ENCODE measurements around the gene NDUFS2. TPM values are rescaled to one million over a fixed set of nuclear protein-coding genes. Genes with fewer than 3 reads are reported as not detected.
A peak's percentile ranks its signal among the peaks of the same experiment; 100 is the strongest.

NDUFS2 gene
- total and polyA plus RNA-seq, 10 of the 15 experiments (the other 5 are each of a cell fraction or from before 2014, with no cell fraction given) = 66.5 to 215 (median 148) TPM

DNA sequence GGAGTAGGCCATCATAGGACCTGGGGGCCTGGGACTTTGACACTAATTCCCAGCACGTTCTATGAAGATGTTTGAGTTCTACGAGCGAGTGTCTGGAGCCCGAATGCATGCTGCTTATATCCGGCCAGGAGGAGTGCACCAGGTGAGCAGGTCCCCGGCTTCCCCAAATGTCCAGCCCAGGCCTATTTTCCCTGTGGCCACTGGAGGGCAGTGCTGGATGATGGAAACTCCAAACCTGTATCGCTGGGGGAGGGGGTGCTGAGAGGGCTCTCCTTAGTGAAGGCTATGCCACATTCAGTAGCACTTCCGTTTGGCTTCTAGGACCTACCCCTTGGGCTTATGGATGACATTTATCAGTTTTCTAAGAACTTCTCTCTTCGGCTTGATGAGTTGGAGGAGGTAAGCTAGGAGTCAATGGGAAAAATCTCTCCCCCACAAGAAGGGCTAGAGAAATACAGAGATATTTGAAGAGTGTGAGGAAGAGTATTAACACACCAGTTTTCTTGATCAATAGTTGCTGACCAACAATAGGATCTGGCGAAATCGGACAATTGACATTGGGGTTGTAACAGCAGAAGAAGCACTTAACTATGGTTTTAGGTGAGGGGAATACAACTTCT is 7.7 kb downstream of the NDUFS2 start (continued):
- TF ChIP-seq, protein P1, sequence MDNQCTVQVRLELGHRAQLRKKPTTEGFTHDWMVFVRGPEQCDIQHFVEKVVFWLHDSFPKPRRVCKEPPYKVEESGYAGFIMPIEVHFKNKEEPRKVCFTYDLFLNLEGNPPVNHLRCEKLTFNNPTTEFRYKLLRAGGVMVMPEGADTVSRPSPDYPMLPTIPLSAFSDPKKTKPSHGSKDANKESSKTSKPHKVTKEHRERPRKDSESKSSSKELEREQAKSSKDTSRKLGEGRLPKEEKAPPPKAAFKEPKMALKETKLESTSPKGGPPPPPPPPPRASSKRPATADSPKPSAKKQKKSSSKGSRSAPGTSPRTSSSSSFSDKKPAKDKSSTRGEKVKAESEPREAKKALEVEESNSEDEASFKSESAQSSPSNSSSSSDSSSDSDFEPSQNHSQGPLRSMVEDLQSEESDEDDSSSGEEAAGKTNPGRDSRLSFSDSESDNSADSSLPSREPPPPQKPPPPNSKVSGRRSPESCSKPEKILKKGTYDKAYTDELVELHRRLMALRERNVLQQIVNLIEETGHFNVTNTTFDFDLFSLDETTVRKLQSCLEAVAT (IDR thresholded peaks at IDR 0.05) = 0 out of 2 replicates have a peak, but pooled peaks have one; percentile 20
- TF ChIP-seq SP1 (IDR thresholded peaks at IDR 0.05; ENCODE audit: low read depth, low read length) = no peak
- TF ChIP-seq, protein P2, sequence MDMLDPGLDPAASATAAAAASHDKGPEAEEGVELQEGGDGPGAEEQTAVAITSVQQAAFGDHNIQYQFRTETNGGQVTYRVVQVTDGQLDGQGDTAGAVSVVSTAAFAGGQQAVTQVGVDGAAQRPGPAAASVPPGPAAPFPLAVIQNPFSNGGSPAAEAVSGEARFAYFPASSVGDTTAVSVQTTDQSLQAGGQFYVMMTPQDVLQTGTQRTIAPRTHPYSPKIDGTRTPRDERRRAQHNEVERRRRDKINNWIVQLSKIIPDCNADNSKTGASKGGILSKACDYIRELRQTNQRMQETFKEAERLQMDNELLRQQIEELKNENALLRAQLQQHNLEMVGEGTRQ (IDR thresholded peaks at IDR 0.05; ENCODE audit: borderline replicate concordance, low read depth, low read length) = no peak
- TF ChIP-seq PAX8 (IDR thresholded peaks at IDR 0.05) = no peak
- TF ChIP-seq, protein P3, sequence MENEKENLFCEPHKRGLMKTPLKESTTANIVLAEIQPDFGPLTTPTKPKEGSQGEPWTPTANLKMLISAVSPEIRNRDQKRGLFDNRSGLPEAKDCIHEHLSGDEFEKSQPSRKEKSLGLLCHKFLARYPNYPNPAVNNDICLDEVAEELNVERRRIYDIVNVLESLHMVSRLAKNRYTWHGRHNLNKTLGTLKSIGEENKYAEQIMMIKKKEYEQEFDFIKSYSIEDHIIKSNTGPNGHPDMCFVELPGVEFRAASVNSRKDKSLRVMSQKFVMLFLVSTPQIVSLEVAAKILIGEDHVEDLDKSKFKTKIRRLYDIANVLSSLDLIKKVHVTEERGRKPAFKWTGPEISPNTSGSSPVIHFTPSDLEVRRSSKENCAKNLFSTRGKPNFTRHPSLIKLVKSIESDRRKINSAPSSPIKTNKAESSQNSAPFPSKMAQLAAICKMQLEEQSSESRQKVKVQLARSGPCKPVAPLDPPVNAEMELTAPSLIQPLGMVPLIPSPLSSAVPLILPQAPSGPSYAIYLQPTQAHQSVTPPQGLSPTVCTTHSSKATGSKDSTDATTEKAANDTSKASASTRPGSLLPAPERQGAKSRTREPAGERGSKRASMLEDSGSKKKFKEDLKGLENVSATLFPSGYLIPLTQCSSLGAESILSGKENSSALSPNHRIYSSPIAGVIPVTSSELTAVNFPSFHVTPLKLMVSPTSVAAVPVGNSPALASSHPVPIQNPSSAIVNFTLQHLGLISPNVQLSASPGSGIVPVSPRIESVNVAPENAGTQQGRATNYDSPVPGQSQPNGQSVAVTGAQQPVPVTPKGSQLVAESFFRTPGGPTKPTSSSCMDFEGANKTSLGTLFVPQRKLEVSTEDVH (IDR thresholded peaks at IDR 0.05; ENCODE audit: low read depth, partially characterized antibody) = no peak
- TF ChIP-seq BCL11A (IDR thresholded peaks at IDR 0.05; ENCODE audit: low read depth, low read length) = no peak
- TF ChIP-seq ZNF384 (IDR thresholded peaks at IDR 0.05; ENCODE audit: borderline replicate concordance, low read depth, low read length) = no peak
- TF ChIP-seq NBN (IDR thresholded peaks at IDR 0.05) = no peak
- no peak for TF ChIP-seq KAT2A (conservative IDR thresholded peaks at IDR 0.05; ENCODE audit: control insufficient read depth, low read depth, low read length)
- TF ChIP-seq FOXM1 (IDR thresholded peaks at IDR 0.05; ENCODE audit: low read depth, low read length) = no peak
- no peak for TF ChIP-seq POLR2A (IDR thresholded peaks at IDR 0.05; ENCODE audit: low read depth, low read length)
- no peak for TF ChIP-seq JUNB (IDR thresholded peaks at IDR 0.05)
- TF ChIP-seq, protein P4, sequence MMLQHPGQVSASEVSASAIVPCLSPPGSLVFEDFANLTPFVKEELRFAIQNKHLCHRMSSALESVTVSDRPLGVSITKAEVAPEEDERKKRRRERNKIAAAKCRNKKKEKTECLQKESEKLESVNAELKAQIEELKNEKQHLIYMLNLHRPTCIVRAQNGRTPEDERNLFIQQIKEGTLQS (IDR thresholded peaks at IDR 0.05; ENCODE audit: borderline replicate concordance, extremely low read depth, low read depth, low read length) = peak; percentile 0; the same call in 1 of the 2 replicates
- TF ChIP-seq BHLHE40 (IDR thresholded peaks at IDR 0.05; ENCODE audit: borderline replicate concordance in 1 of 2, low read depth in 2 of 2, low read length in 1 of 2) = 0 out of 4 replicates have a peak, but pooled peaks of 1 of the 2 experiments have one; percentile 14
- no peak for TF ChIP-seq CHD4 (IDR thresholded peaks at IDR 0.05)
- TF ChIP-seq SPI1 (IDR thresholded peaks at IDR 0.05; ENCODE audit: borderline replicate concordance, insufficient read depth, low read depth, low read length) = peak; percentile 60; the same call in 1 of the 2 replicates
- TF ChIP-seq SMC3 (IDR thresholded peaks at IDR 0.05; ENCODE audit: borderline replicate concordance, low read length) = peak; percentile 78; the same call in 1 of the 2 replicates
- no peak for TF ChIP-seq NFYB (IDR thresholded peaks at IDR 0.05; ENCODE audit: insufficient read depth, low read depth, low read length)
- no peak for TF ChIP-seq POLR2AphosphoS5 (IDR thresholded peaks at IDR 0.05; ENCODE audit: low read length)
- 0 out of 2 replicates have a peak, but pooled peaks have one; percentile 34 for TF ChIP-seq IKZF1 (conservative IDR thresholded peaks at IDR 0.05)
- TF ChIP-seq, protein P5, sequence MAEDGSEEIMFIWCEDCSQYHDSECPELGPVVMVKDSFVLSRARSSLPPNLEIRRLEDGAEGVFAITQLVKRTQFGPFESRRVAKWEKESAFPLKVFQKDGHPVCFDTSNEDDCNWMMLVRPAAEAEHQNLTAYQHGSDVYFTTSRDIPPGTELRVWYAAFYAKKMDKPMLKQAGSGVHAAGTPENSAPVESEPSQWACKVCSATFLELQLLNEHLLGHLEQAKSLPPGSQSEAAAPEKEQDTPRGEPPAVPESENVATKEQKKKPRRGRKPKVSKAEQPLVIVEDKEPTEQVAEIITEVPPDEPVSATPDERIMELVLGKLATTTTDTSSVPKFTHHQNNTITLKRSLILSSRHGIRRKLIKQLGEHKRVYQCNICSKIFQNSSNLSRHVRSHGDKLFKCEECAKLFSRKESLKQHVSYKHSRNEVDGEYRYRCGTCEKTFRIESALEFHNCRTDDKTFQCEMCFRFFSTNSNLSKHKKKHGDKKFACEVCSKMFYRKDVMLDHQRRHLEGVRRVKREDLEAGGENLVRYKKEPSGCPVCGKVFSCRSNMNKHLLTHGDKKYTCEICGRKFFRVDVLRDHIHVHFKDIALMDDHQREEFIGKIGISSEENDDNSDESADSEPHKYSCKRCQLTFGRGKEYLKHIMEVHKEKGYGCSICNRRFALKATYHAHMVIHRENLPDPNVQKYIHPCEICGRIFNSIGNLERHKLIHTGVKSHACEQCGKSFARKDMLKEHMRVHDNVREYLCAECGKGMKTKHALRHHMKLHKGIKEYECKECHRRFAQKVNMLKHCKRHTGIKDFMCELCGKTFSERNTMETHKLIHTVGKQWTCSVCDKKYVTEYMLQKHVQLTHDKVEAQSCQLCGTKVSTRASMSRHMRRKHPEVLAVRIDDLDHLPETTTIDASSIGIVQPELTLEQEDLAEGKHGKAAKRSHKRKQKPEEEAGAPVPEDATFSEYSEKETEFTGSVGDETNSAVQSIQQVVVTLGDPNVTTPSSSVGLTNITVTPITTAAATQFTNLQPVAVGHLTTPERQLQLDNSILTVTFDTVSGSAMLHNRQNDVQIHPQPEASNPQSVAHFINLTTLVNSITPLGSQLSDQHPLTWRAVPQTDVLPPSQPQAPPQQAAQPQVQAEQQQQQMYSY (CRISPR knock-in tag; IDR thresholded peaks at IDR 0.05) = no peak
- peak; percentile 83 for TF ChIP-seq CHD2 (IDR thresholded peaks at IDR 0.05; ENCODE audit: borderline replicate concordance, low read depth, low read length)
